ENCODE measurements around the gene NEIL1.

Gene NEIL1

GRCh38 chr15:75363786-75364185 is 16.9 kb downstream of the NEIL1 start:
- DNase-seq (ENCODE audit: low read depth), result no peak
- no peak overlapping the region for H3K4me3 ChIP-seq (ENCODE audit: low read depth, low read length)
- TF ChIP-seq CTCF (IDR thresholded peaks at IDR 0.05; ENCODE audit: low read depth, low read length), result no peak

- no peak overlapping the region for H3K4me3 ChIP-seq (ENCODE audit: low read depth, low read length)
- DNase-seq (ENCODE audit: low read depth), result no peak
- TF ChIP-seq POLR2A (IDR thresholded peaks at IDR 0.05; ENCODE audit: extremely low read depth, insufficient read length) (no peak), MAX (IDR thresholded peaks at IDR 0.05; ENCODE audit: low read depth, low read length) (no peak), MYC (IDR thresholded peaks at IDR 0.05; ENCODE audit: low read depth, low read length) (no peak)
Measured at GRCh38 chr15:75364881-75365280, 18.0 kb downstream of the NEIL1 start.

GRCh38 chr15:75366163-75366562 is 19.3 kb downstream of the NEIL1 start:
- TF ChIP-seq MYC (IDR thresholded peaks at IDR 0.05; ENCODE audit: low read depth, low read length) (no peak), CTCF (IDR thresholded peaks at IDR 0.05; ENCODE audit: low read depth, low read length) (no peak), MAX (IDR thresholded peaks at IDR 0.05; ENCODE audit: low read depth, low read length) (no peak), POLR2A (IDR thresholded peaks at IDR 0.05; ENCODE audit: extremely low read depth, insufficient read length) (no peak)
- H3K4me3 ChIP-seq (ENCODE audit: low read depth, low read length), result no peak overlapping the region
- no peak for DNase-seq (ENCODE audit: low read depth)

- DNase-seq (ENCODE audit: low read depth), result no peak
- peak overlapping the region; percentile 84 for H3K4me3 ChIP-seq (ENCODE audit: low read depth, low read length)
- no peak for TF ChIP-seq MAX (IDR thresholded peaks at IDR 0.05; ENCODE audit: low read depth, low read length)
Measured at GRCh38 chr15:75367006-75367405, 20.2 kb downstream of the NEIL1 start.

- DNase-seq (ENCODE audit: low read depth), result no peak
- peak overlapping the region; percentile 84 for H3K4me3 ChIP-seq (ENCODE audit: low read depth, low read length)
- TF ChIP-seq MAX (IDR thresholded peaks at IDR 0.05; ENCODE audit: low read depth, low read length) (no peak), POLR2A (IDR thresholded peaks at IDR 0.05; ENCODE audit: extremely low read depth, insufficient read length) (no peak), CTCF (IDR thresholded peaks at IDR 0.05; ENCODE audit: low read depth, low read length) (no peak), MYC (IDR thresholded peaks at IDR 0.05; ENCODE audit: low read depth, low read length) (peak; percentile 4; the same call in 1 of the 2 replicates)
Measured at GRCh38 chr15:75367406-75367912, 20.6 kb downstream of the NEIL1 start.

- peak within 1 kb of the TSS; percentile 84 for H3K4me3 ChIP-seq (ENCODE audit: low read depth, low read length)
- TF ChIP-seq MAX (IDR thresholded peaks at IDR 0.05; ENCODE audit: low read depth, low read length) (peak; percentile 63), MYC (IDR thresholded peaks at IDR 0.05; ENCODE audit: low read depth, low read length) (peak; percentile 74), CTCF (IDR thresholded peaks at IDR 0.05; ENCODE audit: low read depth, low read length) (peak; percentile 81), POLR2A (IDR thresholded peaks at IDR 0.05; ENCODE audit: extremely low read depth, insufficient read length) (peak; percentile 83)
- DNase-seq (ENCODE audit: low read depth), result peak; percentile 99
Measured at GRCh38 chr15:75367913-75368688, 21.3 kb downstream of the NEIL1 start, which contains the start of gene MAN2C1. TSS of gene MAN2C1 (minus strand) at chr15:75368607. CDS start at chr15:75368583, 24 bp downstream.

All from NB4 (cell line).